Measurements from ENCODE around the gene PLD1. TPM values are rescaled to one million over a fixed set of nuclear protein-coding genes. Genes with fewer than 3 reads are reported as not detected.

PLD1 gene
- polyA plus RNA-seq, 3 donors, result 11.1 to 13.6 (median 11.2) TPM

GRCh38 chr3:171678971-171679492 lies 131.3 kb downstream of the PLD1 start:
- DNase-seq (ENCODE audit: low read depth in 3 of 3, low spot score in 2 of 3), result no peak

GRCh38 chr3:171677706-171678105 lies 132.6 kb downstream of the PLD1 start:
- DNase-seq (ENCODE audit: low read depth in 3 of 3, low spot score in 2 of 3), result no peak

- DNase-seq (ENCODE audit: low read depth in 3 of 3, low spot score in 2 of 3), result no peak
Measured at GRCh38 chr3:171676601-171677175, 133.6 kb downstream of the PLD1 start.

- DNase-seq (ENCODE audit: low read depth in 3 of 3, low spot score in 2 of 3), result no peak
Measured at GRCh38 chr3:171673951-171674350, 136.3 kb downstream of the PLD1 start.

- no peak for DNase-seq (ENCODE audit: low read depth in 3 of 3, low spot score in 2 of 3)
Measured at GRCh38 chr3:171672538-171672937, 137.7 kb downstream of the PLD1 start.

GRCh38 chr3:171672124-171672523 lies 138.2 kb downstream of the PLD1 start:
- DNase-seq (ENCODE audit: low read depth in 3 of 3, low spot score in 2 of 3), result no peak

GRCh38 chr3:171671709-171672108 lies 138.6 kb downstream of the PLD1 start:
- DNase-seq (ENCODE audit: low read depth in 3 of 3, low spot score in 2 of 3), result no peak

- DNase-seq (ENCODE audit: low read depth in 3 of 3, low spot score in 2 of 3), result no peak
Measured at GRCh38 chr3:171666516-171666915, 143.8 kb downstream of the PLD1 start.

GRCh38 chr3:171663805-171664204 lies 146.5 kb downstream of the PLD1 start:
- DNase-seq (ENCODE audit: low read depth in 3 of 3, low spot score in 2 of 3), result no peak

GRCh38 chr3:171661484-171661883 lies 148.8 kb downstream of the PLD1 start:
- DNase-seq (ENCODE audit: low read depth in 3 of 3, low spot score in 2 of 3), result no peak

- no peak for DNase-seq (ENCODE audit: low read depth in 3 of 3, low spot score in 2 of 3)
Measured at GRCh38 chr3:171660188-171660587, 150.1 kb downstream of the PLD1 start.

- no peak for DNase-seq (ENCODE audit: low read depth in 3 of 3, low spot score in 2 of 3)
Measured at GRCh38 chr3:171658841-171659240, 151.4 kb downstream of the PLD1 start.

- DNase-seq (ENCODE audit: low read depth in 3 of 3, low spot score in 2 of 3), result no peak
Measured at GRCh38 chr3:171654809-171655208, 155.5 kb downstream of the PLD1 start.

- no peak for DNase-seq (ENCODE audit: low read depth in 3 of 3, low spot score in 2 of 3)
Measured at GRCh38 chr3:171654326-171654725, 156.0 kb downstream of the PLD1 start.

GRCh38 chr3:171653701-171654100 lies 156.6 kb downstream of the PLD1 start:
- no peak for DNase-seq (ENCODE audit: low read depth in 3 of 3, low spot score in 2 of 3)

GRCh38 chr3:171652932-171653331 lies 157.4 kb downstream of the PLD1 start:
- no peak for DNase-seq (ENCODE audit: low read depth in 3 of 3, low spot score in 2 of 3)

GRCh38 chr3:171649911-171650592 lies 160.2 kb downstream of the PLD1 start:
- no peak for DNase-seq (ENCODE audit: low read depth in 3 of 3, low spot score in 2 of 3)

- DNase-seq (ENCODE audit: low read depth in 3 of 3, low spot score in 2 of 3), result no peak
Measured at GRCh38 chr3:171649267-171649666, 161.0 kb downstream of the PLD1 start.

- no peak for DNase-seq (ENCODE audit: low read depth in 3 of 3, low spot score in 2 of 3)
Measured at GRCh38 chr3:171648069-171648468, 162.2 kb downstream of the PLD1 start.

- peak in 1 of 3 donors; percentile 29 for DNase-seq (ENCODE audit: low read depth in 3 of 3, low spot score in 2 of 3)
Measured at GRCh38 chr3:171646357-171647133, 163.7 kb downstream of the PLD1 start.

- no peak for DNase-seq (ENCODE audit: low read depth in 3 of 3, low spot score in 2 of 3)
Measured at GRCh38 chr3:171644681-171645080, 165.6 kb downstream of the PLD1 start.

GRCh38 chr3:171643681-171644080 lies 166.6 kb downstream of the PLD1 start:
- DNase-seq (ENCODE audit: low read depth in 3 of 3, low spot score in 2 of 3), result no peak

Measured in right renal cortex interstitium (tissue), 3 donors.